Sigmoid colon (tissue), 7 donors: ENCODE measurements around the gene IWS1. TPM values are rescaled to one million over a fixed set of nuclear protein-coding genes. Genes with fewer than 3 reads are reported as not detected.

Experiments
- DNase-seq: peaks from one replicate; pipeline ENCODE4 v3.0.0-alpha.2; 2019
- H3K27ac ChIP-seq, 4 donors: fragments of 200-600 bp; sonication (generic); one replicate each; pipeline ENCODE4 v1.5.1; 2016 to 2019; ENCODE audit warnings: mild to moderate bottlenecking in 1 of 4
- H3K27me3 ChIP-seq, 3 donors: fragments of 200-600 bp; sonication (generic); one replicate each; pipeline ENCODE4 v1.5.1; 2019; ENCODE audit warnings: mild to moderate bottlenecking in 1 of 3
- H3K36me3 ChIP-seq, 4 donors: fragments of 200-600 bp; sonication (generic); one replicate each; pipeline ENCODE4 v1.5.1; 2016 to 2019
- H3K4me1 ChIP-seq, 4 donors: fragments of 200-600 bp; sonication (generic); one replicate each; pipeline ENCODE4 v1.5.1; 2017 to 2019
- H3K4me3 ChIP-seq, 4 donors: fragments of 200-600 bp; sonication (generic); one replicate each; pipeline ENCODE4 v1.5.1; 2017 to 2019; ENCODE audit warnings: mild to moderate bottlenecking in 2 of 4, moderate library complexity in 1 of 4
- H3K9me3 ChIP-seq, 4 donors: fragments of 200-600 bp in 3 of 4; sonication (generic) in 3 of 4; one replicate each; pipeline versions ENCODE4 v1.5.1 to v1.6.1; 2013 to 2019
- EP300 ChIP-seq, 4 donors: sonication (generic); formaldehyde crosslinking; IDR thresholded peaks; one replicate each; pipeline ENCODE4 v1.6.1; 2017; ENCODE audit warnings: antibody characterized with exemption in 4 of 4
- POLR2A ChIP-seq, 2 donors: fragments of 450-650 bp; IDR thresholded peaks; one replicate each; pipeline ENCODE4 v1.6.1; 2016; ENCODE audit warnings: antibody characterized with exemption in 2 of 2, mild to moderate bottlenecking in 2 of 2, moderate library complexity in 2 of 2
- POLR2AphosphoS5 ChIP-seq, 4 donors: sonication (generic); formaldehyde crosslinking; IDR thresholded peaks; one replicate each; pipeline ENCODE4 v1.6.1; 2017; ENCODE audit warnings: antibody characterized with exemption in 4 of 4
- WGBS, 2 donors: extraction: QIAGEN DNeasy Blood & Tissue Kit; methylation state at CpG; one replicate each; pipeline ENCODE4 v1.1.7; 2013; 5-methylcytosine and 5-hydroxymethylcytosine counted together
- intact Hi-C: fragments of 100-400 bp; cut with DNase I; formaldehyde crosslinking; loops from one replicate; pipeline ENCODE4 v1.15.1; 2023
- polyA plus RNA-seq, 3 donors: library from polyadenylated mRNA; stranded (reverse); fragments of 200-250 nt; gene quantifications; one replicate each; pipeline ENCODE4 v1.2.3, GENCODE V29; 2013
- total RNA-seq, 4 donors: library from RNA; depleted of rRNA; stranded (reverse); fragments of >200 nt; gene quantifications; one replicate each; pipeline ENCODE4 v1.1.0, GENCODE V29; 2016
- TF ChIP-seq, protein P1 (sequence below), 4 experiments: fragments of 450-650 bp in 3 of 4; fragments of 200-600 bp in 1 of 4; IDR thresholded peaks; one replicate each; pipeline ENCODE4 v1.5.1; 2016 to 2019; ENCODE audit warnings: antibody characterized with exemption in 4 of 4, mild to moderate bottlenecking in 3 of 4, moderate library complexity in 2 of 4
- donor health status: healthy with polysubstance abuse.
- donor health status: Bipolar disorder and iron deficiency.
- donor health status: healthy.

The IWS1 gene
- total and polyA plus RNA-seq, 7 donors = 28.1 to 47.9 (median 31.2) TPM

GRCh38 chr2:127536707-127537541 is 10.6 kb upstream of the IWS1 start:
- intact Hi-C loops = no loop called here
- WGBS, 2 donors = 25 to 63% methylated on average over 7 of the region's 7 CpGs
- H3K27ac ChIP-seq = no peak overlapping the region

DNA sequence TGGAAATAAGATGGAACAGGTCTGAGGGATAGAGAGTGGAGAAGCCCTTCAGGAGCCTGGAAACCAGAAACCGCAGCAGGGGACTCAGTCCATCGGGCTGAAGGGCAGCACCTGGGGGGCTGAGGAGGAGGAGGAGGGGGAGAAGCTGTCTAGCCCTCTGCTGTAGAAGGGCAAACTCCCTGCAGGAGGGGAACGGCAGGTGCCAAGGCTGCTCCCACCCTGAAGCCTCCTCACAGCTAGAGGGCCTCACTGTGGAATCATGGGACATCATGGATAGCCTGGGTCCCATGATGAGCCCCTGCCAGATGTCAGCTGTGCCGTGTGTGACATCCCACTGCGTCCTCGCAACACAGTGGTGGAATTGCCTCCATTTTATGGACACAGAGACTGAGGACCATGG is 9.6 kb upstream of the IWS1 start:
- peaks cover 0 to 8% (median 0%) of the 10 kb centered on the region in 3 donors for H3K27me3 ChIP-seq
- no peaks in the 10 kb centered on the region for H3K4me1 ChIP-seq
- 20 to 76% methylated on average over 6 of the region's 6 CpGs for WGBS, 2 donors
- H3K9me3 ChIP-seq = no peaks in the 10 kb centered on the region
- peak overlapping the region in 1 of 4 donors; percentile 41 for H3K27ac ChIP-seq
- H3K36me3 ChIP-seq = no peaks in the 10 kb centered on the region
- peak overlapping the region in 1 of 4 donors; percentile 7 for H3K4me3 ChIP-seq
- TF ChIP-seq POLR2A (IDR thresholded peaks at IDR 0.05) (peak in 1 of 2 donors; percentile 6), POLR2AphosphoS5 (IDR thresholded peaks at IDR 0.05) (no peak)
- DNase-seq = no peak
- intact Hi-C loops = no loop called here

More at GRCh38 chr2:127536707-127537541, 10.6 kb upstream of the IWS1 start:
- no peak overlapping the region for H3K4me3 ChIP-seq
- H3K4me1 ChIP-seq = peaks cover 0 to 5% (median 0%) of the 10 kb centered on the region in 4 donors
- no peaks in the 10 kb centered on the region for H3K9me3 ChIP-seq
- peaks cover 0 to 8% (median 0%) of the 10 kb centered on the region in 3 donors for H3K27me3 ChIP-seq
- no peak for TF ChIP-seq EP300 (IDR thresholded peaks at IDR 0.05)
- no peak for TF ChIP-seq POLR2A (IDR thresholded peaks at IDR 0.05)
- TF ChIP-seq, protein P1, sequence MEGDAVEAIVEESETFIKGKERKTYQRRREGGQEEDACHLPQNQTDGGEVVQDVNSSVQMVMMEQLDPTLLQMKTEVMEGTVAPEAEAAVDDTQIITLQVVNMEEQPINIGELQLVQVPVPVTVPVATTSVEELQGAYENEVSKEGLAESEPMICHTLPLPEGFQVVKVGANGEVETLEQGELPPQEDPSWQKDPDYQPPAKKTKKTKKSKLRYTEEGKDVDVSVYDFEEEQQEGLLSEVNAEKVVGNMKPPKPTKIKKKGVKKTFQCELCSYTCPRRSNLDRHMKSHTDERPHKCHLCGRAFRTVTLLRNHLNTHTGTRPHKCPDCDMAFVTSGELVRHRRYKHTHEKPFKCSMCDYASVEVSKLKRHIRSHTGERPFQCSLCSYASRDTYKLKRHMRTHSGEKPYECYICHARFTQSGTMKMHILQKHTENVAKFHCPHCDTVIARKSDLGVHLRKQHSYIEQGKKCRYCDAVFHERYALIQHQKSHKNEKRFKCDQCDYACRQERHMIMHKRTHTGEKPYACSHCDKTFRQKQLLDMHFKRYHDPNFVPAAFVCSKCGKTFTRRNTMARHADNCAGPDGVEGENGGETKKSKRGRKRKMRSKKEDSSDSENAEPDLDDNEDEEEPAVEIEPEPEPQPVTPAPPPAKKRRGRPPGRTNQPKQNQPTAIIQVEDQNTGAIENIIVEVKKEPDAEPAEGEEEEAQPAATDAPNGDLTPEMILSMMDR (IDR thresholded peaks at IDR 0.05) = no peak
- no peak for TF ChIP-seq POLR2AphosphoS5 (IDR thresholded peaks at IDR 0.05)
- no peaks in the 10 kb centered on the region for H3K36me3 ChIP-seq
- no peak for DNase-seq

- Histone ChIP-seq H3K36me3 (no peaks in the 10 kb centered on the region), H3K4me3 (peak within 1 kb of the TSS in 1 of 4 donors; percentile 7), H3K4me1 (no peaks in the 10 kb centered on the region), H3K27me3 (peaks cover 0 to 8% (median 0%) of the 10 kb centered on the region in 3 donors), H3K27ac (peak within 1 kb of the TSS in 1 of 4 donors; percentile 41), H3K9me3 (no peaks in the 10 kb centered on the region)
- no peak for TF ChIP-seq EP300 (IDR thresholded peaks at IDR 0.05)
- TF ChIP-seq, protein P1 (IDR thresholded peaks at IDR 0.05) = peak in 1 of 4 experiments; percentile 9
- TF ChIP-seq POLR2A (IDR thresholded peaks at IDR 0.05) = peak in 1 of 2 donors; percentile 59
- peak in 1 of 4 donors; percentile 26 for TF ChIP-seq POLR2AphosphoS5 (IDR thresholded peaks at IDR 0.05)
- intact Hi-C loops = no loop called here
- no peak for DNase-seq
- 14 to 65% methylated on average over 11 of the region's 11 CpGs for WGBS, 2 donors
Observed at GRCh38 chr2:127535422-127535901, 9.2 kb upstream of the IWS1 start, which contains the start of gene MYO7B. MYO7B (plus strand) TSS chr2:127535683; CDS start chr2:127559723, 24,040 bp downstream.

GRCh38 chr2:127532296-127532695 is 6.0 kb upstream of the IWS1 start:
- TF ChIP-seq, protein P1 (IDR thresholded peaks at IDR 0.05) = no peak
- no peak for TF ChIP-seq POLR2AphosphoS5 (IDR thresholded peaks at IDR 0.05)
- TF ChIP-seq POLR2A (IDR thresholded peaks at IDR 0.05) = no peak
- TF ChIP-seq EP300 (IDR thresholded peaks at IDR 0.05) = no peak
- Histone ChIP-seq H3K36me3 (no peaks in the 10 kb centered on the region), H3K9me3 (no peaks in the 10 kb centered on the region), H3K4me1 (peaks cover 0 to 4% (median under 1%) of the 10 kb centered on the region in 4 donors), H3K27me3 (peaks cover 0 to 8% (median 0%) of the 10 kb centered on the region in 3 donors), H3K4me3 (no peak overlapping the region), H3K27ac (no peak overlapping the region)
- intact Hi-C loops = no loop called here
- WGBS, 2 donors = 94 to 96% methylated on average over 8 of the region's 8 CpGs
- no peak for DNase-seq

- TF ChIP-seq EP300 (IDR thresholded peaks at IDR 0.05) = no peak
- TF ChIP-seq, protein P1 (IDR thresholded peaks at IDR 0.05) = no peak
- TF ChIP-seq POLR2A (IDR thresholded peaks at IDR 0.05) = no peak
- TF ChIP-seq POLR2AphosphoS5 (IDR thresholded peaks at IDR 0.05) = no peak
- no peak for DNase-seq
- Histone ChIP-seq H3K4me3 (no peak overlapping the region), H3K27me3 (peaks cover 0 to 8% (median 0%) of the 10 kb centered on the region in 3 donors), H3K36me3 (no peaks in the 10 kb centered on the region), H3K4me1 (peaks cover 0 to 8% (median 3%) of the 10 kb centered on the region in 4 donors), H3K9me3 (no peaks in the 10 kb centered on the region), H3K27ac (no peak overlapping the region)
- 62 to 67% methylated on average over 4 of the region's 4 CpGs for WGBS, 2 donors
- intact Hi-C loops = no loop called here
Observed at GRCh38 chr2:127531221-127531648, 4.9 kb upstream of the IWS1 start.
